SU-DHL-6 (cell line): ENCODE measurements around the gene CCDC102A.

Experiments
- CTCF ChIP-seq: fragments of 200-600 bp; sonication (generic); IDR thresholded peaks from one replicate; pipeline ENCODE4 v1.5.1; 2017; ENCODE audit warnings: antibody characterized with exemption, mild to moderate bottlenecking, low read length, moderate library complexity; ENCODE audit not compliant: insufficient read depth, poor library complexity, severe bottlenecking
- EZH2phosphoT487 ChIP-seq: fragments of 200-600 bp; sonication (generic), shearing (Covaris generic); conservative IDR thresholded peaks from 2 replicates; pipeline ENCODE4 v1.6.1; 2018; ENCODE audit warnings: mild to moderate bottlenecking, antibody characterized with exemption, low read length, moderate library complexity, mixed read lengths

- no peak for TF ChIP-seq CTCF
- no peak for TF ChIP-seq EZH2phosphoT487
Measured at GRCh38 chr16:57464523-57464922, 71.8 kb downstream of the CCDC102A start.
